ENCODE results near the gene MPP4. TPM values are rescaled to one million over a fixed set of nuclear protein-coding genes. Genes with fewer than 3 reads are reported as not detected.

Gene MPP4
- total and polyA plus RNA-seq, 7 donors, result 0.06 to 0.34 (median 0.17) TPM; not detected in 2

GRCh38 chr2:201733544-201733943, 35.1 kb upstream of the MPP4 start:
- intact Hi-C loops (cut with DNase I), result no loop called here
- no peak for ATAC-seq
- no peaks in the 10 kb centered on the region for H3K9me3 ChIP-seq
- H3K36me3 ChIP-seq (ENCODE audit: insufficient read depth in 1 of 2, low read depth in 1 of 2), result peaks cover 5 to 92% of the 10 kb centered on the region in 2 donors
- no peaks in the 10 kb centered on the region for H3K27me3 ChIP-seq (ENCODE audit: insufficient read depth in 3 of 3, low read length in 2 of 3)
- H3K27ac ChIP-seq, result no peak overlapping the region
- DNase-seq, result no peak
- no peak overlapping the region for H3K4me3 ChIP-seq
- WGBS, 3 donors, result 77 to 94% (median 83%) methylated on average over 1 of the region's 1 CpG
- no peak for TF ChIP-seq CTCF (IDR thresholded peaks at IDR 0.05)
- H3K4me1 ChIP-seq, result no peaks in the 10 kb centered on the region

- TF ChIP-seq CTCF (IDR thresholded peaks at IDR 0.05), result no peak
- DNase-seq (no peak), ATAC-seq (no peak)
- peaks cover 3 to 92% of the 10 kb centered on the region in 2 donors for H3K36me3 ChIP-seq (ENCODE audit: insufficient read depth in 1 of 2, low read depth in 1 of 2)
- H3K27me3 ChIP-seq (ENCODE audit: insufficient read depth in 3 of 3, low read length in 2 of 3), result no peaks in the 10 kb centered on the region
- H3K4me1 ChIP-seq, result no peaks in the 10 kb centered on the region
- intact Hi-C loops (cut with DNase I), result no loop called here
- no peak overlapping the region for H3K4me3 ChIP-seq
- no peaks in the 10 kb centered on the region for H3K9me3 ChIP-seq
- no peak overlapping the region for H3K27ac ChIP-seq
- WGBS, 3 donors, result 85 to 87% (median 86%) methylated on average over 5 of the region's 5 CpGs
Measured at GRCh38 chr2:201730651-201731285, 32.3 kb upstream of the MPP4 start.

- no peaks in the 10 kb centered on the region for H3K27me3 ChIP-seq (ENCODE audit: insufficient read depth in 3 of 3, low read length in 2 of 3)
- intact Hi-C loops (cut with DNase I), result no loop called here
- DNase-seq, result no peak
- H3K36me3 ChIP-seq (ENCODE audit: insufficient read depth in 1 of 2, low read depth in 1 of 2), result peaks cover 8 to 90% of the 10 kb centered on the region in 2 donors
- WGBS, 3 donors, result 91 to 93% (median 93%) methylated on average over 6 of the region's 6 CpGs
- ATAC-seq, result no peak
- H3K4me1 ChIP-seq, result no peaks in the 10 kb centered on the region
- H3K27ac ChIP-seq, result no peak overlapping the region
- H3K4me3 ChIP-seq, result no peak overlapping the region
- no peak for TF ChIP-seq CTCF (IDR thresholded peaks at IDR 0.05)
- H3K9me3 ChIP-seq, result no peaks in the 10 kb centered on the region
Measured at GRCh38 chr2:201715459-201715858, 17.0 kb upstream of the MPP4 start.

- no peak overlapping the region for H3K27ac ChIP-seq
- no peak overlapping the region for H3K4me3 ChIP-seq
- H3K4me1 ChIP-seq, result no peaks in the 10 kb centered on the region
- H3K27me3 ChIP-seq (ENCODE audit: insufficient read depth in 3 of 3, low read length in 2 of 3), result no peaks in the 10 kb centered on the region
- peaks cover 8 to 98% of the 10 kb centered on the region in 2 donors for H3K36me3 ChIP-seq (ENCODE audit: insufficient read depth in 1 of 2, low read depth in 1 of 2)
- intact Hi-C loops (cut with DNase I), result no loop called here
- DNase-seq (no peak), ATAC-seq (no peak)
- WGBS, 3 donors, result 100% methylated on average over 1 of the region's 1 CpG
- TF ChIP-seq CTCF (IDR thresholded peaks at IDR 0.05), result no peak
- H3K9me3 ChIP-seq, result no peaks in the 10 kb centered on the region
Measured at GRCh38 chr2:201712726-201713125, 14.3 kb upstream of the MPP4 start.

- no peak for TF ChIP-seq CTCF (IDR thresholded peaks at IDR 0.05)
- no peak overlapping the region for H3K4me3 ChIP-seq
- H3K4me1 ChIP-seq, result no peaks in the 10 kb centered on the region
- WGBS, 3 donors, result 80 to 84% (median 83%) methylated on average over 5 of the region's 5 CpGs
- ATAC-seq, result no peak
- H3K27me3 ChIP-seq (ENCODE audit: insufficient read depth in 3 of 3, low read length in 2 of 3), result no peaks in the 10 kb centered on the region
- H3K9me3 ChIP-seq, result no peaks in the 10 kb centered on the region
- peaks cover 4 to 97% of the 10 kb centered on the region in 2 donors for H3K36me3 ChIP-seq (ENCODE audit: insufficient read depth in 1 of 2, low read depth in 1 of 2)
- H3K27ac ChIP-seq, result no peak overlapping the region
- no peak for DNase-seq
- intact Hi-C loops (cut with DNase I), result loop anchor here in 1 of 2 donors (10.0 kb wide), 1 partner anchor 75 kb away; no protein-coding TSS in a partner anchor
Measured at GRCh38 chr2:201709747-201710146, 11.3 kb upstream of the MPP4 start.

All from psoas muscle (tissue), 8 donors.